ENCODE data around the gene VPS35. TPM values are rescaled to one million over a fixed set of nuclear protein-coding genes. Genes with fewer than 3 reads are reported as not detected.

The VPS35 gene
- total and polyA plus RNA-seq, 12 donors, result 12.8 to 112 (median 64.8) TPM

GRCh38 chr16:46730126-46730525 is 41.1 kb upstream of the VPS35 start:
- intact Hi-C loops (cut with DNase I), result no loop called here
- Histone ChIP-seq H3K36me3 (replicated peaks in 1 of 2) (no peaks in the 10 kb centered on the region), H3K4me1 (replicated peaks in 1 of 2) (no peaks in the 10 kb centered on the region), H3K4me3 (no peak overlapping the region), H3K27ac (no peak overlapping the region), H3K9me3 (replicated peaks in 1 of 3) (peaks cover 0 to 4% (median 0%) of the 10 kb centered on the region in 3 donors), H3K27me3 (no peaks in the 10 kb centered on the region)
- 89 to 97% (median 93%) methylated on average over 8 of the region's 8 CpGs for WGBS, 4 donors
- TF ChIP-seq CTCF (IDR thresholded peaks at IDR 0.05) (no peak), POLR2A (IDR thresholded peaks at IDR 0.05) (no peak)
- DNase-seq, result peak in 1 of 7 donors; percentile 29

GRCh38 chr16:46729326-46729995 is 40.5 kb upstream of the VPS35 start:
- Histone ChIP-seq H3K9me3 (replicated peaks in 1 of 3) (peaks cover 0 to 7% (median 0%) of the 10 kb centered on the region in 3 donors), H3K4me3 (no peak overlapping the region), H3K36me3 (replicated peaks in 1 of 2) (no peaks in the 10 kb centered on the region), H3K4me1 (replicated peaks in 1 of 2) (no peaks in the 10 kb centered on the region), H3K27me3 (no peaks in the 10 kb centered on the region), H3K27ac (no peak overlapping the region)
- intact Hi-C loops (cut with DNase I), result no loop called here
- TF ChIP-seq POLR2A (IDR thresholded peaks at IDR 0.05), result no peak
- TF ChIP-seq CTCF (IDR thresholded peaks at IDR 0.05), result no peak
- 86 to 96% (median 94%) methylated on average over 6 to 7 of the region's 7 CpGs for WGBS, 4 donors
- peak in 1 of 7 donors; percentile 27 for DNase-seq

DNA sequence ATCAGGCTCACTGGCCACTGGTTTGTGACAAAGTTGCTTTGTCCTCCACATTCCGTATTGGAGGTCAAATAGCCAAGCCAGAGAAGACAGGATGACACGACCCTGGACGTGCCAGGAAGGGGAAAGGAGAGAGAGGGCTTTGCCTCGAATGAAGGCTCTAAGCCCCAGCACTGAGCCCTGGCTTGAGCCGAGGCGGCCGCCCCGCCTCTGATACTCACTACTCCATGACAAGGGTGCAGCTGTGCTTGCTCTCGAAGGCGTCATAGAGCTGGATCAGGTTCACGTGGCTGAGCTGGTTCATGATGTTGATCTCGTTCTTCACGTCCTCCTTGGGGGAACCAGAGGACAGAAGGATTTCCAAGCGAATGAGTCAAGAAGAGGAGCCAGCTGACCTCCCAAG is 39.8 kb upstream of the VPS35 start:
- TF ChIP-seq POLR2A (IDR thresholded peaks at IDR 0.05), result no peak
- TF ChIP-seq CTCF (IDR thresholded peaks at IDR 0.05), result no peak
- Histone ChIP-seq H3K9me3 (replicated peaks in 1 of 3) (peaks cover 0 to 7% (median 0%) of the 10 kb centered on the region in 3 donors), H3K4me3 (no peak overlapping the region), H3K36me3 (replicated peaks in 1 of 2) (no peaks in the 10 kb centered on the region), H3K27me3 (no peaks in the 10 kb centered on the region), H3K27ac (no peak overlapping the region), H3K4me1 (replicated peaks in 1 of 2) (no peaks in the 10 kb centered on the region)
- 84 to 90% (median 88%) methylated on average over 14 of the region's 14 CpGs for WGBS, 4 donors
- DNase-seq, result peak in 1 of 7 donors; percentile 18
- intact Hi-C loops (cut with DNase I), result no loop called here

DNA sequence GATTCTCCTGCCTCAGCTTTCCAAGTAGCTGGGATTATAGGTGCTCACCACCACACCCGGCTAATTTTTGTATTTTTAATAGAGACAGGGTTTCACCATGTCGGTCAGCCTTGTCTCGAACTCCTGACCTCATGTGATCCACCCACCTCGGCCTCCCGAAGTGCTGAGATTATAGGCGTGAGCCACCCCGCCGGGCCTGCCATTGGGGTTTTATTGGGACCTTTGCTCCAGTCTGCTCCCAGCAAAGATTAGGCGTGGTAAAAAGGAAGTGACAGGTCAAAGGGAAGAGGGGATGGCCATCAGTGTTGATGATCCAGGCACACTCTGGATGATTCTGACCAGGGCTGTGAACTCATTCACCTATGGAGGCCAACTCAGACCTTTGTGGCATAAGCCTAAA is 38.7 kb upstream of the VPS35 start:
- intact Hi-C loops (cut with DNase I), result no loop called here
- WGBS, 4 donors, result 93 to 96% (median 94%) methylated on average over 9 of the region's 9 CpGs
- peaks cover 0 to 7% (median 0%) of the 10 kb centered on the region in 3 donors for H3K9me3 ChIP-seq (replicated peaks in 1 of 3)
- H3K27ac ChIP-seq, result no peak overlapping the region
- TF ChIP-seq CTCF (IDR thresholded peaks at IDR 0.05), result no peak
- DNase-seq, result peak in 1 of 7 donors; percentile 20
- no peaks in the 10 kb centered on the region for H3K4me1 ChIP-seq (replicated peaks in 1 of 2)
- no peaks in the 10 kb centered on the region for H3K36me3 ChIP-seq (replicated peaks in 1 of 2)
- H3K27me3 ChIP-seq, result no peaks in the 10 kb centered on the region
- no peak overlapping the region for H3K4me3 ChIP-seq
